Measurements from ENCODE around the gene BTBD19.
"Not testable (repeated sequence)": the region's sequence is repeated elsewhere in the genome, so short reads cannot be mapped to it uniquely, and the experiment has no call there.

Gene BTBD19

GRCh38 chr1:44788120-44788860, 20.0 kb upstream of the BTBD19 start, which contains the start of gene BEST4:
Gene BEST4, minus strand, starts transcription at chr1:44788170. Its CDS starts 465 bp downstream, at chr1:44787705.
- no peak for DNase-seq

- no peak for DNase-seq
These were observed 17.1 kb upstream of the BTBD19 start for GRCh38 chr1:44790968-44791801.

GRCh38 chr1:44792736-44793502, 15.4 kb upstream of the BTBD19 start:
- no peak for DNase-seq

GRCh38 chr1:44797886-44798285, 10.4 kb upstream of the BTBD19 start:
- DNase-seq, result not testable (repeated sequence)

- no peak for DNase-seq
These were observed 9.6 kb upstream of the BTBD19 start for GRCh38 chr1:44798481-44799365.

- DNase-seq, result peak; percentile 97
These were observed 8.3 kb upstream of the BTBD19 start, which contains the start of gene PLK3 for GRCh38 chr1:44799770-44800584. Gene PLK3, plus strand, starts transcription at chr1:44800377. Its CDS starts 87 bp downstream, at chr1:44800464.

- DNase-seq, result peak; percentile 47
These were observed 6.6 kb upstream of the BTBD19 start for GRCh38 chr1:44801491-44802305.

- no peak for DNase-seq
These were observed 5.8 kb upstream of the BTBD19 start for GRCh38 chr1:44802306-44803061.

GRCh38 chr1:44803062-44803311, 5.3 kb upstream of the BTBD19 start:
- DNase-seq, result no peak

GRCh38 chr1:44803312-44804095, 4.8 kb upstream of the BTBD19 start:
- no peak for DNase-seq

GRCh38 chr1:44805311-44806024, 2.9 kb upstream of the BTBD19 start:
- no peak for DNase-seq

- no peak for DNase-seq
These were observed 2.2 kb upstream of the BTBD19 start for GRCh38 chr1:44806025-44806703.

GRCh38 chr1:44806704-44807363, 1.5 kb upstream of the BTBD19 start, which contains the start of gene DYNLT4:
Gene DYNLT4, minus strand, starts transcription at chr1:44807351. Its CDS starts 683 bp downstream, at chr1:44806668.
- DNase-seq, result no peak

- peak; percentile 80 for DNase-seq
These were observed 810 bp upstream of the BTBD19 start for GRCh38 chr1:44807364-44808062.

- DNase-seq, result peak; percentile 77
These were observed 905 bp downstream of the BTBD19 start for GRCh38 chr1:44808938-44809917.

All from stimulated activated CD4-positive, alpha-beta T cell treated with anti-CD3 and anti-CD28 coated beads, Interleukin-12 subunit alpha, Interleukin-12 subunit beta, amount 100 ng/mL, for 4 hours (primary cell).